GM23338 (cell line): Measurements from ENCODE around the gene NLGN1. TPM values are rescaled to one million over a fixed set of nuclear protein-coding genes. Genes with fewer than 3 reads are reported as not detected.

ENCODE experiments used
- ATAC-seq: fragments of 200-7000 bp; cut with Tn5 transposase; 3 replicates; pipeline ENCODE4 v1.9.1; 2020
- DNase-seq: peaks from one replicate; pipeline ENCODE4 v3.0.0-alpha.2; 2015; ENCODE audit warnings: low spot score
- H2AFZ ChIP-seq: fragments of 200-600 bp; sonication (generic); 2 replicates; pipeline ENCODE4 v1.8.0; 2016; ENCODE audit warnings: antibody characterized with exemption, mild to moderate bottlenecking, moderate library complexity
- H3F3A ChIP-seq: fragments of 200-600 bp; sonication (generic); replicated peaks from 2 replicates; pipeline ENCODE4 v1.8.0; 2017; ENCODE audit warnings: antibody characterized with exemption, mixed run types, low read depth
- H3K27ac ChIP-seq: fragments of 200-600 bp; sonication (generic); 2 replicates; pipeline ENCODE4 v1.6.1; 2016; ENCODE audit warnings: low read depth
- H3K27me3 ChIP-seq: fragments of 200-600 bp; sonication (generic); 2 replicates; pipeline ENCODE4 v1.8.0; 2016; ENCODE audit warnings: mild to moderate bottlenecking, mixed run types, moderate library complexity; ENCODE audit not compliant: insufficient read depth
- H3K36me3 ChIP-seq: fragments of 200-600 bp; sonication (generic); 2 replicates; pipeline ENCODE4 v1.8.0; 2016; ENCODE audit warnings: mild to moderate bottlenecking; ENCODE audit not compliant: insufficient read depth
- H3K4me1 ChIP-seq: fragments of 200-600 bp; sonication (generic); 2 replicates; pipeline ENCODE4 v1.8.0; 2016; ENCODE audit warnings: mild to moderate bottlenecking, moderate library complexity; ENCODE audit not compliant: insufficient read depth
- H3K4me2 ChIP-seq: fragments of 200-600 bp; sonication (generic); 2 replicates; pipeline ENCODE4 v1.7.1; 2017; ENCODE audit warnings: mixed run types
- H3K4me3 ChIP-seq: fragments of 200-600 bp; sonication (generic); 2 replicates; pipeline ENCODE4 v1.6.1; 2016; ENCODE audit warnings: mixed run types
- H3K79me2 ChIP-seq: fragments of 200-600 bp; sonication (generic); replicated peaks from 2 replicates; pipeline ENCODE4 v1.8.0; 2017; ENCODE audit warnings: mild to moderate bottlenecking; ENCODE audit not compliant: insufficient read depth
- H3K9me2 ChIP-seq: fragments of 200-600 bp; sonication (generic); 2 replicates; pipeline ENCODE4 v1.8.0; 2017; ENCODE audit not compliant: insufficient read depth
- H4K20me1 ChIP-seq: fragments of 200-600 bp; sonication (generic); replicated peaks from 2 replicates; pipeline ENCODE4 v1.8.0; 2017; ENCODE audit warnings: mild to moderate bottlenecking; ENCODE audit not compliant: insufficient read depth
- H3K27ac Mint-ChIP-seq: 2 replicates; pipeline ENCODE4 v1.8.0; 2020; ENCODE audit warnings: inconsistent platforms, mild to moderate bottlenecking, moderate library complexity, mixed read lengths
- H3K27me3 Mint-ChIP-seq: 3 replicates; pipeline ENCODE4 v1.8.0; 2022; ENCODE audit warnings: low read depth, mild to moderate bottlenecking, moderate library complexity, mixed read lengths, inconsistent platforms; ENCODE audit not compliant: insufficient read depth, poor library complexity
- H3K36me3 Mint-ChIP-seq: 3 replicates; pipeline ENCODE4 v1.8.0; 2021; ENCODE audit warnings: low read depth, mild to moderate bottlenecking, inconsistent platforms, moderate library complexity, mixed read lengths
- H3K4me1 Mint-ChIP-seq: 3 replicates; pipeline ENCODE4 v1.8.0; 2020; ENCODE audit warnings: mild to moderate bottlenecking, inconsistent platforms, mixed read lengths
- H3K4me3 Mint-ChIP-seq: 3 replicates; pipeline ENCODE4 v1.8.0; 2021; ENCODE audit warnings: moderate library complexity, mild to moderate bottlenecking, inconsistent platforms, mixed read lengths
- H3K9me3 Mint-ChIP-seq: 3 replicates; pipeline ENCODE4 v1.8.0; 2020; ENCODE audit warnings: moderate library complexity, mild to moderate bottlenecking, inconsistent platforms, mixed read lengths
- CREB1 ChIP-seq: fragments of 250-450 bp; sonication (Bioruptor Pico); IDR thresholded peaks from 2 replicates; pipeline ENCODE4 v1.5.0; 2020; ENCODE audit warnings: low read depth, mild to moderate bottlenecking, moderate library complexity
- CTCF ChIP-seq, 2 experiments: fragments of 200-600 bp in 1 of 2; sonication (generic) in 1 of 2; conservative IDR thresholded peaks; 2 replicates each; pipeline versions ENCODE4 v1.5.1 to v1.6.1; 2016 to 2017; ENCODE audit warnings: antibody characterized with exemption in 2 of 2, low read depth in 2 of 2, mild to moderate bottlenecking in 2 of 2, moderate library complexity in 1 of 2
- ETS1 ChIP-seq: IDR thresholded peaks from 2 replicates; pipeline ENCODE4 v1.6.1; 2016; ENCODE audit warnings: antibody characterized with exemption
- EZH2 ChIP-seq: fragments of 200-600 bp; sonication (generic); IDR thresholded peaks from one replicate; pipeline ENCODE4 v1.8.0; 2017; ENCODE audit warnings: antibody characterized with exemption, mild to moderate bottlenecking, low read depth; ENCODE audit not compliant: unreplicated experiment
- EZH2phosphoT487 ChIP-seq: fragments of 200-600 bp; sonication (generic); IDR thresholded peaks from one replicate; pipeline ENCODE4 v1.8.1; 2018; ENCODE audit warnings: antibody characterized with exemption; ENCODE audit not compliant: unreplicated experiment
- JUNB ChIP-seq: IDR thresholded peaks from one replicate; pipeline ENCODE4 v1.6.1; 2016; ENCODE audit warnings: antibody characterized with exemption; ENCODE audit not compliant: unreplicated experiment
- NANOG ChIP-seq: IDR thresholded peaks from 2 replicates; pipeline ENCODE4 v1.6.1; 2016; ENCODE audit warnings: antibody characterized with exemption, borderline replicate concordance
- POLR2AphosphoS5 ChIP-seq: IDR thresholded peaks from 2 replicates; pipeline ENCODE4 v1.6.1; 2016; ENCODE audit warnings: antibody characterized with exemption, low read depth
- REST ChIP-seq: IDR thresholded peaks from one replicate; pipeline ENCODE4 v1.6.1; 2018; ENCODE audit warnings: antibody characterized with exemption; ENCODE audit not compliant: unreplicated experiment
- STAT1 ChIP-seq: IDR thresholded peaks from one replicate; pipeline ENCODE4 v1.6.1; 2016; ENCODE audit warnings: antibody characterized with exemption; ENCODE audit not compliant: unreplicated experiment
- ZNF114 ChIP-seq: fragments of 250-450 bp; sonication (Bioruptor Pico); IDR thresholded peaks from 2 replicates; pipeline ENCODE4 v1.5.0; 2020; ENCODE audit warnings: mild to moderate bottlenecking, moderate library complexity
- ZNF331 ChIP-seq: fragments of 250-450 bp; sonication (Bioruptor Pico); IDR thresholded peaks from 2 replicates; pipeline ENCODE4 v1.5.0; 2020; ENCODE audit warnings: low read depth, mild to moderate bottlenecking, moderate library complexity
- ZNF462 ChIP-seq: fragments of 250-450 bp; sonication (Bioruptor Pico); IDR thresholded peaks from 2 replicates; pipeline ENCODE4 v1.5.0; 2020; ENCODE audit warnings: mild to moderate bottlenecking, moderate library complexity
- polyA plus RNA-seq: library from polyadenylated mRNA; unstranded; fragments of >200 nt; fragmentation: Nextera tagmentation; extraction: Ambion mirVana; gene quantifications from 2 replicates; pipeline ENCODE4 v1.2.1, GENCODE V29; 2016
- total RNA-seq: library from RNA; depleted of rRNA; stranded (reverse); fragments of >200 nt; shearing (Covaris generic); gene quantifications from 2 replicates; pipeline ENCODE4 v1.2.3, GENCODE V29; 2014

NLGN1 gene
- total and polyA plus RNA-seq, 2 experiments from 2014 or later = 6.5 to 18.6 TPM

GRCh38 chr3:173862701-173863100 is 465.2 kb downstream of the NLGN1 start:
- Mint-ChIP-seq H3K27ac (no peak overlapping the region), H3K27me3 (no peaks in the 10 kb centered on the region), H3K36me3 (no peaks in the 10 kb centered on the region), H3K4me1 (peaks cover 40% of the 10 kb centered on the region), H3K4me3 (no peak overlapping the region), H3K9me3 (no peaks in the 10 kb centered on the region)
- Histone ChIP-seq H4K20me1 (no peaks in the 10 kb centered on the region), H3K79me2 (no peaks in the 10 kb centered on the region), H2AFZ (no peak overlapping the region), H3K4me2 (no peak overlapping the region), H3K9me2 (no peaks in the 10 kb centered on the region), H3F3A (no peaks in the 10 kb centered on the region), H3K27me3 (no peaks in the 10 kb centered on the region), H3K4me3 (no peak overlapping the region), H3K4me1 (no peaks in the 10 kb centered on the region), H3K27ac (no peak overlapping the region), H3K36me3 (no peaks in the 10 kb centered on the region)
- TF ChIP-seq ZNF331 (CRISPR knock-in tag) = no peak
- TF ChIP-seq JUNB = no peak
- no peak for TF ChIP-seq ZNF462 (CRISPR knock-in tag)
- TF ChIP-seq POLR2AphosphoS5 = no peak
- TF ChIP-seq ETS1 = no peak
- no peak for TF ChIP-seq EZH2
- TF ChIP-seq EZH2phosphoT487 = no peak
- TF ChIP-seq REST = no peak
- no peak for TF ChIP-seq CREB1 (CRISPR knock-in tag)
- TF ChIP-seq ZNF114 (CRISPR knock-in tag) = no peak
- TF ChIP-seq CTCF (conservative IDR thresholded peaks at IDR 0.05; ENCODE audit: low read depth in 2 of 2) = no peak
- TF ChIP-seq NANOG = no peak
- TF ChIP-seq STAT1 = no peak
- no peak for ATAC-seq
- DNase-seq = no peak
